HUES6 (cell line): ENCODE data around the gene ZNF585A.
"Not testable (repeated sequence)": the region's sequence is repeated elsewhere in the genome, so short reads cannot be mapped to it uniquely, and the experiment has no call there.

ENCODE experiments used
- H3K27ac ChIP-seq: 2 replicates; pipeline ENCODE4 v1.7.0; 2013; ENCODE audit warnings: low read depth, mild to moderate bottlenecking, low read length, inconsistent platforms
- H3K27me3 ChIP-seq: 2 replicates; pipeline ENCODE4 v1.6.1; 2013; ENCODE audit warnings: low read length; ENCODE audit not compliant: control insufficient read depth, insufficient read depth
- H3K36me3 ChIP-seq: 2 replicates; pipeline ENCODE4 v1.6.1; 2013; ENCODE audit warnings: low read length; ENCODE audit not compliant: control insufficient read depth, insufficient read depth
- H3K4me1 ChIP-seq: 2 replicates; pipeline ENCODE4 v1.6.1; 2013; ENCODE audit warnings: low read length; ENCODE audit not compliant: control insufficient read depth, insufficient read depth
- H3K4me3 ChIP-seq: 2 replicates; pipeline ENCODE4 v1.5.1; 2013; ENCODE audit warnings: low read depth, low read length
- H3K9ac ChIP-seq: one replicate; pipeline ENCODE4 v1.6.1; 2013; ENCODE audit warnings: mild to moderate bottlenecking, low read length
- H3K9me3 ChIP-seq: 2 replicates; pipeline ENCODE4 v1.6.1; 2013; ENCODE audit warnings: low read depth, low read length; ENCODE audit not compliant: control insufficient read depth, insufficient read depth

The ZNF585A gene

DNA sequence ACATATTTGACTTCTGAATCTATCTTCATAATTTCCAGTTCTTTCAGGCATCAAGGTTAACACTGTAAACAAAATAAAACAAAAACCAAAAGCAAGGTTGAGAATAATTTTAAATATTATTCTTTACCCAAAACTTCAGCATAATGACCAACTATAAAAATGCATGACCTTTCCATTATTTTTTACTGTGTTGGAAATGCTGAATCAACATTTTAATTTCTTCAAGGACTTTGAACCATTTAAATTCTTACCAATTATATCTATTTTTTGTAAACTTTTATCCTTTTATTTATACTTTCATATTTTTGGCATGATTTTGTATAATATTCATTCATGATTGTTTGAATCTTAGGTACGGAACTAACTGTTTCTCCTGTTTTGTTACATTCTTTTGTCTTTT, 6.9 kb downstream of the ZNF585A start:
- Histone ChIP-seq H3K4me1 (no peaks in the 10 kb centered on the region), H3K9me3 (peaks cover 42% of the 10 kb centered on the region), H3K4me3 (no peak overlapping the region), H3K36me3 (peaks cover 61% of the 10 kb centered on the region), H3K9ac (no peak overlapping the region), H3K27me3 (no peaks in the 10 kb centered on the region), H3K27ac (no peak overlapping the region)

DNA sequence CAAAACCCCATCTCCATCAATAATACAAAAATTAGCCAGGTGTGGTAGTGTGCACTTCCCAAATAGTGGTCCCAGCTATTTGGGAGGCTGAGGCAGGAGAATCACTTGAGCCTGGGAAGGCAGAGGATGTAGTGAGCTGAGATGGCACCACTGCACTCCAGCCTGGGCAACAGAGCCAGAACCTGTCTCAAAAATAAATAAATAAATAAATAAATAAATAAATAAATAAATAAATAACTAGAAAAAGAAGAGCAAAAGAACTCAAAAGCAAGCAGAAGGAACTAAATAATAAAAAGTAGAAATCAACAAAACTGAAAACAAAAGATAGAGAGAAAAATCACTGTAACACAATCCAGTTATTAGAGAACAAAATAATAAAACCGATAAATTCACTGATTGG, 12.3 kb downstream of the ZNF585A start:
- Histone ChIP-seq H3K27me3 (no peaks in the 10 kb centered on the region), H3K36me3 (peaks cover 40% of the 10 kb centered on the region), H3K4me1 (no peaks in the 10 kb centered on the region), H3K9ac (no peak overlapping the region), H3K27ac (no peak overlapping the region), H3K9me3 (peaks cover 67% of the 10 kb centered on the region), H3K4me3 (no peak overlapping the region)

DNA sequence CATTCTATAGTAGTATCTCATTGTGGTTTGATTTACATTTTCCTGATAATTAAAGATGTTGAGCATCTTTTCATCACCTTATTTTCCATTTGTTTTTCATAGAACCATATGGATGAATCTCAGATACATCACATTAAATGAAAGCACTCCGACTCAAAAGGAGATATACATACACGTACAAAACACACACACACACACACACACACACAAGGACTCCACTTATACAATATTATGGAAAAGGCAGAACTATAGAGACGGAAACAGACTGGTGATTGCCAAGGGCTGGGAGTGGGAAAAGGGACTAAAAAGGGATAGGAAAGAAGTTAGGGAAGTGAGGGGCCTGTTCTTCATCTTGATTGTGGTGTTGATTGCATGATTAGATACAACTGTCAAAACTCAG, 24.3 kb downstream of the ZNF585A start:
- H3K4me3 ChIP-seq = no peak overlapping the region
- H3K36me3 ChIP-seq = peaks cover 15% of the 10 kb centered on the region
- H3K9me3 ChIP-seq = peaks cover 72% of the 10 kb centered on the region

DNA sequence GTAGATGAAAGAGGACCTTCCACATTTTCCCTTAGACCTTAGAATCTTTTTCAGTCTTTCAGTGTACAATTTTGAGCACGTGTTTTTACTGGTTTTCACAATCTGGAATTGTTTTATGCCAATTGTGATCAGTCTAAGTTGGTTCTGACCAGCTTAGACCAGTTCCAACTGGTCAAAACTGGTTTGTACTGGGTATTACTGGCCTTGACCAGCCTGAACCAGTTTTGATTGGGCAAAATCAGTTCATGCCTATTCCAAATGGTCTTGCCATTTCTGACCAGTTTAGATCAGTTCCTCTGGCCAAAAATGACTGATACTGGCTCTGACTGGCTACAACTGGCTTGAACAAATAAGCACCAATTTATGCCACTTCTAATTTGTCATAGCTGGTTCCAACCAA, 36.4 kb downstream of the ZNF585A start:
- Histone ChIP-seq H3K36me3 (no peaks in the 10 kb centered on the region), H3K9ac (no peak overlapping the region), H3K4me3 (no peak overlapping the region), H3K27me3 (no peaks in the 10 kb centered on the region), H3K4me1 (no peaks in the 10 kb centered on the region), H3K27ac (no peak overlapping the region), H3K9me3 (peaks cover 82% of the 10 kb centered on the region)

More for the DNA sequence above, 24.3 kb downstream of the ZNF585A start:
- Histone ChIP-seq H3K4me1 (no peaks in the 10 kb centered on the region), H3K27me3 (no peaks in the 10 kb centered on the region), H3K27ac (no peak overlapping the region), H3K9ac (no peak overlapping the region)

DNA sequence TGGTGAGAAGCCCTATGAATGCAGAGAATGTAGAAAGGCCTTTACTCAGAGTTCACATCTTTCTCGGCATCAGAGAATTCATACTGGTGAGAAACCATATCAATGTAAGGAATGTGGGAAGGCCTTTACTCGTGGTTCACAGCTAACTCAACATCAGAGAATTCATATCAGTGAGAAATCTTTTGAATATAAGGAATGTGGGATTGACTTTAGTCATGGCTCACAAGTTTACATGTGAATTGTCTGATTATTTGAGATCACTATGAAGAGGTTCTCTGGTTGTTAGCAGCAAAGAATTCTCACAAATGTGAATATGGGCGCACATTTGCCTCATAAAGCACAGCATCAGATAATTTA, 43.7 kb downstream of the ZNF585A start:
- no peak overlapping the region for H3K27ac ChIP-seq
- H3K36me3 ChIP-seq = peaks cover 27% of the 10 kb centered on the region
- H3K9ac ChIP-seq = no peak overlapping the region
- H3K4me3 ChIP-seq = no peak overlapping the region
- peaks cover 93% of the 10 kb centered on the region for H3K9me3 ChIP-seq
- no peaks in the 10 kb centered on the region for H3K27me3 ChIP-seq
- no peaks in the 10 kb centered on the region for H3K4me1 ChIP-seq

DNA sequence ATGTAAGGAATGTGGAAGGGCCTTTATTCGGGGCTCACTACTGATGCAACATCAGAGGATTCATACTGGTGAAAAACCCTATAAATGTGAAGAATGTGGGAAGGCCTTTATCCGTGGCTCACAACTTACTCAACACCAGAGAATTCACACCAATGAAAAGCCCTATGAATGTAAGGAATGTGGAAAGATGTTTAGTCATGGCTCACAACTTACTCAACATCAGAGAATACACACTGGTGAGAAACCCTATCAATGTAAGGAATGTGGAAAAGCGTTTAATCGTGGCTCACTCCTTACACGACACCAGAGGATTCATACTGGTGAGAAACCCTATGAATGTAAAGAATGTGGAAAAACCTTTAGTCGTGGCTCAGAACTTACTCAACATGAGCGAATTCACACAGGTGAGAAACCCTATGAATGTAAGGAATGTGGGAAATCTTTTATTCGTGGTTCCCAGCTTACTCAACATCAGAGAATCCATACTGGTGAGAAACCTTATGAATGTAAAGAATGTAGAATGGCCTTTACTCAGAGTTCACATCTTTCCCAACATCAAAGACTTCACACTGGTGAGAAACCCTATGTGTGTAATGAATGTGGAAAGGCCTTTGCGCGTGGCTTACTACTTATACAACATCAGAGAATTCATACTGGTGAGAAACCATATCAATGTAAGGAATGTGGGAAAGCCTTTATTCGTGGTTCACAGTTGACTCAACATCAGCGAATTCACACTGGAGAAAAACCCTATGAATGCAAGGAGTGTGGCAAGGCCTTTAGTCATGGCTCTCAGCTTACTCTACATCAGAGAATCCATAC, 44.3 kb downstream of the ZNF585A start:
- Histone ChIP-seq H3K36me3 (peaks cover 27% of the 10 kb centered on the region), H3K4me1 (no peaks in the 10 kb centered on the region), H3K4me3 (no peak overlapping the region), H3K27ac (no peak overlapping the region), H3K27me3 (no peaks in the 10 kb centered on the region), H3K9me3 (peaks cover 93% of the 10 kb centered on the region), H3K9ac (no peak overlapping the region)

DNA sequence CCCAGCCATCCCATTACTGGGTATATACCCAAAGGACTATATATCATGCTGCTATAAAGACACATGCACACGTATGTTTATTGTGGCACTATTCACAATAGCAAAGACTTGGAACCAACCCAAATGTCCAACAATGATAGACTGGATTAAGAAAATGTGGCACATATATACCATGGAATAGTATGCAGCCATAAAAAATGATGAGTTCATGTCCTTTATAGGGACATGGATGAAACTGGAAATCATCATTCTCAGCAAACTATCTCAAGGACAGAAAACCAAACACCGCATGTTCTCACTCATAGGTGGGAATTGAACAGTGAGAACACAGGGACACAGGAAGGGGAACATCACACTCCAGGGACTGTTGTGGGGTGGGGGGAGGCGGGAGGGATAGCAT, 50.4 kb downstream of the ZNF585A start:
- not testable (repeated sequence) for H3K4me1 ChIP-seq, H3K9ac ChIP-seq, H3K27me3 ChIP-seq, H3K4me3 ChIP-seq, H3K27ac ChIP-seq, H3K36me3 ChIP-seq
- peaks cover 42% of the 10 kb centered on the region for H3K9me3 ChIP-seq

DNA sequence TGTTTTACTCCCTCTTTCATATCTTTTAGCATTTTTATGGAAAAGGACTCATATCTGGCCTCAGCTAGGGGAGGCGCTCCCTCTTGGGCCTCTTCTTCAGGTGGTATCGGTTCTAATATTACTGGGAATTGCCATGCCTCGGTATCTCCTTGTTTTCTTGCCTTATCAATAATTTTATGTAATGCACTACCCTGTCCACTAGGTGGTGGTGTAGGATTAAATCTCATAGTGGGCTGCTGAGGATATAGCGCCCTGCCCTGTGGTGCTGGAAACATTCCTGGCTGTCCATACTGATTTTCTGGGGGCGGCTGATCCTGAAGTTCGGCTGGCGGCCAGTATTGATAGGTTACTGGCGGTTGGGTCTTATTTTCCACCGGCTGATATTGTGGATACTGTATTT, 58.5 kb downstream of the ZNF585A start:
- Histone ChIP-seq H3K4me3 (0 out of 2 replicates have a peak overlapping the region, but pooled peaks have one; percentile 13), H3K27ac (no peak overlapping the region), H3K4me1 (no peaks in the 10 kb centered on the region), H3K9ac (no peak overlapping the region), H3K27me3 (no peaks in the 10 kb centered on the region), H3K36me3 (peaks cover 5% of the 10 kb centered on the region; the same call in 1 of the 2 replicates), H3K9me3 (peaks cover 52% of the 10 kb centered on the region)

DNA sequence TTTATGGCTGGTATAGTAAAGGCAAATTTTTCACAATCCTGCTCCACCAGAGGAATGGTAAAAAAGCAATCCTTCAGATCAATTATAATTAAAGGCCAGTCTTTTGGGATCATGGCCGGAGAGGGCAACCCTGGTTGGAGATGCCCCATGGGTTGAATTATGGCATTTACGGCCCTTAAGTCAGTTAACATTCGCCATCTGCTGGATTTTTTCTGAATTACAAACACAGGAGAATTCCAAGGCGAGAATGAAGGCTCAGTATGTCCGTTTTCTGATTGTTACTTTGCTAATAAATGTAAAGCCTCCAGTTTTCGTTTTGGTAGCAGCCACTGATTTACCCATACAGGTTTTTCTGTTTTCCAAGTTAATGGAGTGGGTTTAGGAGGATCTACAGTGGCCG, 60.7 kb downstream of the ZNF585A start:
- not testable (repeated sequence) for H3K36me3 ChIP-seq, H3K27ac ChIP-seq, H3K4me3 ChIP-seq, H3K27me3 ChIP-seq, H3K4me1 ChIP-seq, H3K9ac ChIP-seq
- H3K9me3 ChIP-seq = peaks cover 67% of the 10 kb centered on the region

DNA sequence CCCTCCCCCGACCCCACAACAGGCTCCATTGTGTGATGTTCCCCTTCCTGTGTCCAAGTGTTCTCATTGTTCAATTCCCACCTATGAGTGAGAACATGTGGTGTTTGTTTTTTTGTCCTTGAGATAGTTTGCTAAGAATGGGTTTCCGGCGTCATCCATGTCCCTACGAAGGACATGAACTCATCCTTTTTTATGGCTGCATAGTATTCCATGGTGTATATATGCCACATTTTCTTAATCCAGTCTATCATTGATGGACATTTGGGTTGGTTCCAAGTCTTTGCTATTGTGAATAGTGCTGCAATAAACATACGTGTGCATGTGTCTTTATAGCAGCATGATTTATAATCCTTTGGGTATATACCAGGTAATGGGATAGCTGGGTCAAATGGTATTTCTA, 68.4 kb downstream of the ZNF585A start:
- H3K27ac ChIP-seq, H3K4me3 ChIP-seq, H3K27me3 ChIP-seq, H3K9ac ChIP-seq, H3K4me1 ChIP-seq: not testable (repeated sequence)
- peaks cover 61% of the 10 kb centered on the region for H3K9me3 ChIP-seq
- peaks cover 10% of the 10 kb centered on the region for H3K36me3 ChIP-seq

DNA sequence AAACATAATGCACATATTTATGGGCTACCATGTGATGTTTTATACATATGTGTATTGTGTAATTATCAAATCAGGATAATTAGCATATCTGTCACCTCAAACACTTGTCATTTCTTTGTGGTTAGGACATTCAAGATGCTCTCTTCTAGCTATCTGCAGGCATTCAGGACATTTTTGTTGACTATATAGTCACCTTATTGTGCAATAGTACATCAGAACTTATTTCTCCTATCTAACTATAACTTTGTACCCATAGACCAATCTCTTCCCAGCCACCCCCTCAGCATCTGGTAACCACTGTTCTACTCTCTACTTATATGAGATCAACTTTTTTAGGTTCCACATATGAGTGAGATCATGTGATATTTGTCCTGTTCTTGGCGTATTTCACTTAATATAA, 73.9 kb downstream of the ZNF585A start:
- H3K4me1 ChIP-seq = no peaks in the 10 kb centered on the region
- H3K9ac ChIP-seq = no peak overlapping the region
- no peak overlapping the region for H3K27ac ChIP-seq
- no peaks in the 10 kb centered on the region for H3K27me3 ChIP-seq
- H3K4me3 ChIP-seq = no peak overlapping the region
- H3K36me3 ChIP-seq = peaks cover 18% of the 10 kb centered on the region
- peaks cover 47% of the 10 kb centered on the region for H3K9me3 ChIP-seq
